Measurements from ENCODE around the gene TTL. TPM values are rescaled to one million over a fixed set of nuclear protein-coding genes. Genes with fewer than 3 reads are reported as not detected.

TTL gene
- total and polyA plus RNA-seq, 4 donors, result 3.6 to 9.5 (median 7.1) TPM

DNA sequence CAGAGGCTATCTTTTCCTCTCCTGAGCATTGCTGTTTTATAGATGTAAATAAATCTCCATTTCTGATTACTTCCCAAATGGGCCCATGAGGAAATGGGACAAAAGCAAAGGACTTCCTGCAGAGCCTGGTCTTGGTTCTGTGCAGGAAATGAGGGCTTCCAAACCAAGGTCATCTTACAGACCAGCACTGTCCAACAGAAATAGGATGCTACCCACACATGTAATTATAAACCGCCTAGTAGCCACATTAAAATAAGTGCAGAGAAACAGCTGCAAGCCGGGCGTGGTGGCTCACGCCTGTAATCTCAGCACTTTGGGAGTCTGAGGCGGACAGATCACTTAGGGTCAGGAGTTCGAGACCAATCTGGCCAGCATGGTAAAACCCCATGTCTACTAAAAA lies 6.2 kb downstream of the TTL start (continued):
- TF ChIP-seq, protein P1, sequence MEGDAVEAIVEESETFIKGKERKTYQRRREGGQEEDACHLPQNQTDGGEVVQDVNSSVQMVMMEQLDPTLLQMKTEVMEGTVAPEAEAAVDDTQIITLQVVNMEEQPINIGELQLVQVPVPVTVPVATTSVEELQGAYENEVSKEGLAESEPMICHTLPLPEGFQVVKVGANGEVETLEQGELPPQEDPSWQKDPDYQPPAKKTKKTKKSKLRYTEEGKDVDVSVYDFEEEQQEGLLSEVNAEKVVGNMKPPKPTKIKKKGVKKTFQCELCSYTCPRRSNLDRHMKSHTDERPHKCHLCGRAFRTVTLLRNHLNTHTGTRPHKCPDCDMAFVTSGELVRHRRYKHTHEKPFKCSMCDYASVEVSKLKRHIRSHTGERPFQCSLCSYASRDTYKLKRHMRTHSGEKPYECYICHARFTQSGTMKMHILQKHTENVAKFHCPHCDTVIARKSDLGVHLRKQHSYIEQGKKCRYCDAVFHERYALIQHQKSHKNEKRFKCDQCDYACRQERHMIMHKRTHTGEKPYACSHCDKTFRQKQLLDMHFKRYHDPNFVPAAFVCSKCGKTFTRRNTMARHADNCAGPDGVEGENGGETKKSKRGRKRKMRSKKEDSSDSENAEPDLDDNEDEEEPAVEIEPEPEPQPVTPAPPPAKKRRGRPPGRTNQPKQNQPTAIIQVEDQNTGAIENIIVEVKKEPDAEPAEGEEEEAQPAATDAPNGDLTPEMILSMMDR (IDR thresholded peaks at IDR 0.05; ENCODE audit: low read depth, low read length, missing input control), result no peak

DNA sequence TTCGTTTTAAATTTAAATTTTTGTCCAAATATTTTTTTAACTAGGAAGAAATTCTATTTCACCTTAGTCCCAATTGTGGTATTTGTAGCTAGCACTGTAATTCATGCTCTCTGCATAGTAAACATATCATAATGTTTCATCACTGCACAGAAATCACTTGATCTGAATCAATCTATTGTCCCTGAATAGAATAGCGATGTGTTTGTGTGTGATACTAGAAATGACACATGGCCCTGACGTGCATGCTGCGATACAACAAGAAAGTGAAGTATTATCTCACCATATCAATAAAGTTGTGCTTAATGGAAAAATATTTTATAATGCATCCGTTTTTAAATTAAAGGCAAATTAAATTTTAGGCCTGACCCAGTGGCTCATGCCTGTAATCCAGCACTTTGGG lies 10.0 kb downstream of the TTL start:
- TF ChIP-seq SP1 (IDR thresholded peaks at IDR 0.05), result no peak
- no peak overlapping the region for H3K4me3 ChIP-seq (ENCODE audit: low read depth in 1 of 3, low read length in 3 of 3)
- no peak for DNase-seq (ENCODE audit: low spot score)
- H3K27me3 ChIP-seq (ENCODE audit: control insufficient read depth in 4 of 4, insufficient read depth in 4 of 4, low read length in 3 of 4), result no peaks in the 10 kb centered on the region
- H3K4me1 ChIP-seq (ENCODE audit: control insufficient read depth in 4 of 4, insufficient read depth in 4 of 4, low read length in 3 of 4), result no peaks in the 10 kb centered on the region
- H3K9me3 ChIP-seq (ENCODE audit: control insufficient read depth in 4 of 4, low read length in 3 of 4), result no peaks in the 10 kb centered on the region
- WGBS, result 95% methylated on average over 5 of the region's 5 CpGs
- H3K36me3 ChIP-seq (ENCODE audit: control insufficient read depth in 4 of 4, insufficient read depth in 3 of 4, low read depth in 1 of 4, low read length in 3 of 4), result peaks cover 0 to 7% (median 1%) of the 10 kb centered on the region in 4 donors
- no peak overlapping the region for H3K9ac ChIP-seq (ENCODE audit: low read depth in 1 of 2, low read length in 2 of 2)
- no peak overlapping the region for H3K27ac ChIP-seq (ENCODE audit: low read depth in 1 of 2, low read length in 2 of 2)

DNA sequence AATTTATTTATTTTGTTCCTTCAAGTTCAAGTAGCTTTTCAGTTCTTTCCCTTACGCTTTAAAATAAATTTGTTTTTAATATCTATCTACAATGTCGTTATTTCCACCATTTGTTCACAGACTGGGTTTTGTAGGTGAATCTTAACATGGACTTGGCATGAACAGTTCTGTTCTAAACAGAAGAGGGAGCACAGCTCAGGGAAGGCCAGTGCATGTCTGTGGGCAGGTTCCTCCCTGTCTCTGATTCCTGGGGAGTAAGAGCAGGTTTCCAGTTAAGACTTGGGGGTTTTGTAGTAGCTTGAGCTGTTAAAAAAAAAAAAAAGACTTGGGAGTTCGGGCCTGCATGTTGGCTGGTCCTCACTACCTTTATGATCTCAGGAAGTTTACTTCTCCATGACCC lies 11.1 kb downstream of the TTL start:
- Histone ChIP-seq H3K27me3 (ENCODE audit: control insufficient read depth in 4 of 4, insufficient read depth in 4 of 4, low read length in 3 of 4) (no peaks in the 10 kb centered on the region), H3K9me3 (ENCODE audit: control insufficient read depth in 4 of 4, low read length in 3 of 4) (no peaks in the 10 kb centered on the region), H3K4me1 (ENCODE audit: control insufficient read depth in 4 of 4, insufficient read depth in 4 of 4, low read length in 3 of 4) (no peaks in the 10 kb centered on the region), H3K9ac (ENCODE audit: low read depth in 1 of 2, low read length in 2 of 2) (no peak overlapping the region), H3K4me3 (ENCODE audit: low read depth in 1 of 3, low read length in 3 of 3) (no peak overlapping the region), H3K36me3 (ENCODE audit: control insufficient read depth in 4 of 4, insufficient read depth in 3 of 4, low read depth in 1 of 4, low read length in 3 of 4) (peaks cover 0 to 7% (median 1%) of the 10 kb centered on the region in 4 donors), H3K27ac (ENCODE audit: low read depth in 1 of 2, low read length in 2 of 2) (no peak overlapping the region)
- WGBS, result 94% methylated on average over 3 of the region's 3 CpGs
- DNase-seq (ENCODE audit: low spot score), result no peak
- TF ChIP-seq, protein P2, sequence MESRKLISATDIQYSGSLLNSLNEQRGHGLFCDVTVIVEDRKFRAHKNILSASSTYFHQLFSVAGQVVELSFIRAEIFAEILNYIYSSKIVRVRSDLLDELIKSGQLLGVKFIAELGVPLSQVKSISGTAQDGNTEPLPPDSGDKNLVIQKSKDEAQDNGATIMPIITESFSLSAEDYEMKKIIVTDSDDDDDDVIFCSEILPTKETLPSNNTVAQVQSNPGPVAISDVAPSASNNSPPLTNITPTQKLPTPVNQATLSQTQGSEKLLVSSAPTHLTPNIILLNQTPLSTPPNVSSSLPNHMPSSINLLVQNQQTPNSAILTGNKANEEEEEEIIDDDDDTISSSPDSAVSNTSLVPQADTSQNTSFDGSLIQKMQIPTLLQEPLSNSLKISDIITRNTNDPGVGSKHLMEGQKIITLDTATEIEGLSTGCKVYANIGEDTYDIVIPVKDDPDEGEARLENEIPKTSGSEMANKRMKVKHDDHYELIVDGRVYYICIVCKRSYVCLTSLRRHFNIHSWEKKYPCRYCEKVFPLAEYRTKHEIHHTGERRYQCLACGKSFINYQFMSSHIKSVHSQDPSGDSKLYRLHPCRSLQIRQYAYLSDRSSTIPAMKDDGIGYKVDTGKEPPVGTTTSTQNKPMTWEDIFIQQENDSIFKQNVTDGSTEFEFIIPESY (IDR thresholded peaks at IDR 0.05), result no peak
- no peak for TF ChIP-seq SP1 (IDR thresholded peaks at IDR 0.05)
- no peak for TF ChIP-seq HNF4A (conservative IDR thresholded peaks at IDR 0.05)
- TF ChIP-seq, protein P3, sequence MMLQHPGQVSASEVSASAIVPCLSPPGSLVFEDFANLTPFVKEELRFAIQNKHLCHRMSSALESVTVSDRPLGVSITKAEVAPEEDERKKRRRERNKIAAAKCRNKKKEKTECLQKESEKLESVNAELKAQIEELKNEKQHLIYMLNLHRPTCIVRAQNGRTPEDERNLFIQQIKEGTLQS (IDR thresholded peaks at IDR 0.05), result no peak
- no peak for TF ChIP-seq GABPA (IDR thresholded peaks at IDR 0.05 in 1 of 2, conservative IDR thresholded peaks at IDR 0.05 in 1 of 2)
- TF ChIP-seq EGR1 (IDR thresholded peaks at IDR 0.05; ENCODE audit: low read depth in 2 of 2), result no peak
- no peak for TF ChIP-seq TAF1 (conservative IDR thresholded peaks at IDR 0.05)
- TF ChIP-seq, protein P4, sequence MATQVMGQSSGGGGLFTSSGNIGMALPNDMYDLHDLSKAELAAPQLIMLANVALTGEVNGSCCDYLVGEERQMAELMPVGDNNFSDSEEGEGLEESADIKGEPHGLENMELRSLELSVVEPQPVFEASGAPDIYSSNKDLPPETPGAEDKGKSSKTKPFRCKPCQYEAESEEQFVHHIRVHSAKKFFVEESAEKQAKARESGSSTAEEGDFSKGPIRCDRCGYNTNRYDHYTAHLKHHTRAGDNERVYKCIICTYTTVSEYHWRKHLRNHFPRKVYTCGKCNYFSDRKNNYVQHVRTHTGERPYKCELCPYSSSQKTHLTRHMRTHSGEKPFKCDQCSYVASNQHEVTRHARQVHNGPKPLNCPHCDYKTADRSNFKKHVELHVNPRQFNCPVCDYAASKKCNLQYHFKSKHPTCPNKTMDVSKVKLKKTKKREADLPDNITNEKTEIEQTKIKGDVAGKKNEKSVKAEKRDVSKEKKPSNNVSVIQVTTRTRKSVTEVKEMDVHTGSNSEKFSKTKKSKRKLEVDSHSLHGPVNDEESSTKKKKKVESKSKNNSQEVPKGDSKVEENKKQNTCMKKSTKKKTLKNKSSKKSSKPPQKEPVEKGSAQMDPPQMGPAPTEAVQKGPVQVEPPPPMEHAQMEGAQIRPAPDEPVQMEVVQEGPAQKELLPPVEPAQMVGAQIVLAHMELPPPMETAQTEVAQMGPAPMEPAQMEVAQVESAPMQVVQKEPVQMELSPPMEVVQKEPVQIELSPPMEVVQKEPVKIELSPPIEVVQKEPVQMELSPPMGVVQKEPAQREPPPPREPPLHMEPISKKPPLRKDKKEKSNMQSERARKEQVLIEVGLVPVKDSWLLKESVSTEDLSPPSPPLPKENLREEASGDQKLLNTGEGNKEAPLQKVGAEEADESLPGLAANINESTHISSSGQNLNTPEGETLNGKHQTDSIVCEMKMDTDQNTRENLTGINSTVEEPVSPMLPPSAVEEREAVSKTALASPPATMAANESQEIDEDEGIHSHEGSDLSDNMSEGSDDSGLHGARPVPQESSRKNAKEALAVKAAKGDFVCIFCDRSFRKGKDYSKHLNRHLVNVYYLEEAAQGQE (IDR thresholded peaks at IDR 0.05), result no peak
- TF ChIP-seq NR2F2 (IDR thresholded peaks at IDR 0.05), result no peak
